HG02588 (cell line): ENCODE data around the gene SLC25A45.

Source experiments
- ATAC-seq: cut with Tn5 transposase; IDR thresholded peaks from one replicate; pipeline ENCODE4 v1.9.1; 2021; ENCODE audit warnings: mild to moderate bottlenecking, moderate library complexity; ENCODE audit not compliant: unreplicated experiment

Gene SLC25A45

GRCh38 chr11:65404638-65405339 lies 22.3 kb upstream of the SLC25A45 start:
- no peak for ATAC-seq

- no peak for ATAC-seq
These were observed 21.8 kb upstream of the SLC25A45 start for GRCh38 chr11:65404210-65404609.

- ATAC-seq, result no peak
These were observed 21.2 kb upstream of the SLC25A45 start for GRCh38 chr11:65403607-65404121.

DNA sequence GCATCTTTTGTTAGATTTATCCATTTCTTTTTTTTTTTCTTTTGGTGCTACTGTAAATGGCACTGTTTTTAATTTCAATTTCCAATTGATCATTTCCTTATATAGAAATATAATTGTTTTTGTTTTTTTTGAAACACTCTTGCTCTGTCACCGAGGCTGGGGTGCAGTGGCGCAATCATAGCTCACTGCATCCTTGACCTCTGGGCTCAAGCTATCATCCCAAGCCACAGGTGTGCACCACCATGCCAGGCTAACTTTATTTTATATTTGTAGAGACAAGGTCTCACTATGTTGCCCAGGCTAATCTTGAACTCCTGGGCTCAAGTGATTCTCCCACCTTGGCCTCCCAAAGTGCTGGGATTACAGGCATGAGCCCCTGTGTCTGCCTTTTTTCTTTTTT lies 20.3 kb upstream of the SLC25A45 start:
- no peak for ATAC-seq

DNA sequence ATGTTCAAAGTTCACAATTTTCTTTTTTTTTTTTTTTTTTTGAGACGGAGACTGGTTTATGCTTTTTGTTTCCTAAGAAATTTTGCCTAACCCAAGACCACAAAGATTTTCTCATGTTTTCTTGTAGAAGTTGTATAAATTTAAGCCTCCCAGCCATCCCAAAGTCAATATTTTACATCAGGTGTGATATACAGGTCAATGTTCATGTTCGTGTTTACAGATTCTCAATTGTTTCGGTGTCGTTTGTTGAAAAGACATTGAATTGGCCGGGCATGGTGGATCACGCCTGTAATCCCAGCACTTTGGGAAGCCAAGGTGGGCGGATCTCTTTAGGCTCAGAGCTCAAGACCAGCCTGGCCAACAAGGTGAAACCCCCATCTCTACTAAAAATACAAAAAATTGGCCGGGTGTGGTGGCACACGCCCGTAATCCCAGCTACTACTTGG lies 19.4 kb upstream of the SLC25A45 start:
- no peak for ATAC-seq

GRCh38 chr11:65401073-65401802 lies 18.8 kb upstream of the SLC25A45 start:
- ATAC-seq, result no peak

GRCh38 chr11:65400307-65401072 lies 18.0 kb upstream of the SLC25A45 start:
- ATAC-seq, result no peak

DNA sequence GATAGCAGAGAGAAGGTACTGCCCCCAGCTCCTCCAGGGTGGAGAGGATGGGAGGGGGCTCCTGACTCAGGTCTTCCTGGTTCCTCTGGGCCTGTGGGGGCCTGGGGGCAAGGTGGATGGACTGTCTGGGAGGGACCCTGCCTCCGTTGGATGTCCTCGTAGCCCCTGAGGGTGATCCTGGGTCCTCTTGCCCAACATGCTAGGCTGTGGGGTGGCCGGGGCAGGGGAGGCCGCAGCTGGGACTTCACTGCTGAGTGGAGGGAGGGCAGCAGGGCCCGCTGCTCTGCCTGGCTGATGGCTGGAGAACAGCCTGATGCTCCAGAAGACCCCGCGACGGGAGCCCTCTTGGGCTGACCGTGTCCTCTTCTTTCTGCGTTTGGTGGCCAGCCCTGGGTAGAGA lies 17.4 kb upstream of the SLC25A45 start:
- ATAC-seq, result no peak

- ATAC-seq, result no peak
These were observed 16.8 kb upstream of the SLC25A45 start for GRCh38 chr11:65399249-65399648.

DNA sequence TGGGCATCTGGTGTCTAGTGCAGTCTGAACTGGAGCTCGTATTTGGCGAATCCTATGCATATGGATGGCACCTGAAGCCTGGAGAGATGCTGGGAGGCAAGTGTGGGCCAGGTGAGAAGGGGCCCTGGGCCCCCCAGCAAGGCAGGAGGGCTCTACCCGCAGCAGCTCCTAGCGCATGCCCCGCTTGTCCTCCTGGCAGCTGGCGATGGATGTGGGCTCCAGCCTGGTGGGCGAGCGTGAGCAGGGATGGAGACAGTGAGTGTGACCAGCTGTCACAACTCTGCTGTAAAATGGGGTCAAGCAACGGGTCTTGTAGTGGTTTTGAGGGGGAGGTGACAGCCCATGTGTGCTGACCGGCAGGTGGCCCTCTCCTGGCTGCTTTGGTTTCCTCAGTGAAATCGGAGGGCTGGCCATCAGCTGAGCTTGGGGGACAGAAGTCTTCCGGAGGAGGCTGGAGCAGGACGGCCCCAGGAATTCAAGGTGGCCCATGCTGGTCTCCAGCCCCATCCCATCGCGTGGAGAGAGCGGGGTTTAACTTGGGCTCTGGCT lies 16.0 kb upstream of the SLC25A45 start:
- ATAC-seq, result no peak

DNA sequence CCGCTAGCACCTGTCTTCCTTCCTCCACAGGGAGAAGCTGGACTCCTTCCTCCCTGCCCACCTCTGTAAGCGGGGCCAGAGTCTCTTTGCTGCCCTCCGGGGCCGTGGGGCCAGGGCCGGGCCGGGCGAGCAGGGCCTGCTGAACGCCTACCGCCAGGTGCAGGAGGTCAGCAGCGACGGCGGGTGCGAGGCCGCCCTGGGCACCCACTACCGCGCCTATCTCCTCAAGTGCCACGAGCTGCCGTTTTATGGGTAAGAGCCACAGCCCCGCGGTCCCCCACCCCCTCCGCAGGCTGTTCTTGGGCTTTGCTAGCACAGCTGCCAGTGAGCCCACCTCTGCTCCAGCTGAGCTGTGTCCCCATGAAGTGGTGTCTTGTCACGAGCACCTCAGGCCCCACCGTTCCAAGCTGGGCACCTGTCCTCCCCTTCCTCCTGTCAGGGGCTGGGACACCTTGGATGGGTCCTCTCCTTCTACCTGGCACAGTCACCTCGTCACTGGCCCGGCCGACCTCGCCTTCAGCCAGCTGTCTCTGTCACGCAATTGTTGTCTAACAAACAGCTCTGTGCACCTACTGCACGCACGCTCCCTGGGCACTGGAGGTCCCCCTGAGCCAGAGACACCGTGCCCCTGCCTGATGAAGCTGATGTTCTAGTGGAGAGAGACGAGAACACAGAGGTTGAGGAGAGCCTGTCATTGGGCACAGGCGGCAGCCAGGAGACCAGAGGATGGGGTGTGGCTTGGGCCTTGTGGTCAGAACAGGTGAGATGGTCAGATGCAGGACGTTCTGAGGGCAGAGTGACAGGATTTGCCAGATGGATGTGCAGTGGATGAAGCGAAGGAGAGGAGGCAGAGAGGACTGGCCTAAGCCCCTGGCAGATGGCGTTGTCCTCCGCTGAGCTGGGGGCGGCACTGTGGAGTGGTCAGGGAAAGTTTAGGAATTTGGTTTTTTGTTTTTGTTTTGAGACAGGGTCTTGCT lies 14.6 kb upstream of the SLC25A45 start:
- no peak for ATAC-seq

DNA sequence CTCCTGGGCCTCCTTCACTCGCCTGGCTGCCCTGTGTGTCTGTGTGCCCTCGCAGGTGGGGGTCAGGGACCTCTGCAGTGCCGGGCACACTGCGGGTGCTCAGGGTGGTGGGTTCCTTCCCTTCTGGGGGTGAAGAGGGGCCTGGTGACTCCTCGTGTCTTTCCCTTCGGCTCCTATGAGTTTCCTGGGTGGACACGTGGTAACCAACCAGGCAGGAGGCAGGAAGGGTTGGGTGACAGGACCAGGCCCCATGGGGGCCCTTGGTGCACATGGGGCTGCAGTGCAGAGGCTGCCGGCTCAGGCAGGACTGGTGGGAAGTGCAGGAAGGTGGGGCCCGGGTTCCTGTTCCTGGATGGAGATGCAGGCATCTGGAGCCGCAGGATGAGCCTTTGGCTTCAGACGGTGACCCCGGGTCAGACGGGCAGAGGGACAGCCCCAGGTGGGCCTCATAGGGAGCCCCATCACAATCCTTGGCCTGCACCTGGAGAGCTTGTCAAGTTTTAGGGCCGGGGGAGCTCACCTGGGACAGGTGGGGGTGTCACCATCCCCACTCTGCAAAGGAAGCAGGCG lies 13.6 kb upstream of the SLC25A45 start:
- no peak for ATAC-seq

DNA sequence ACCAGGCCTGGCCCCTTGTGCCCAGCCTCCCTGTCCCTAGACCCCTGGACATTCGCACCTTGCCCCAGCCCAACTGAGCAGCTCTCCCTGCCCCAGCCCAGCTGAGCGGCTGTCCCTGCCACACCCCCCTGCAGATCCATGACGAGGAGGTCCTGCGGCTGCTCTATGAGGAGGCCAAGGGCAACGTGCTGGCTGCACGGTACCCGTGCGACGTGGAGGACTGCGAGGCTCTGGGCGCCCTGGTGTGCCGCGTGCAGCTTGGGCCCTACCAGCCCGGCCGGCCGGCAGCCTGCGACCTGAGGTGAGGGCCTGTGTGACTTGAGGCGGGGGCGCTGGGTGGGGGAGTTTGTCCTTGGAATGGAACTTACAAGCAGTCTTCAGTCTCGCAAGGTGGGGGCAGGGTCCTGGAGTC lies 11.7 kb upstream of the SLC25A45 start:
- no peak for ATAC-seq

- ATAC-seq, result no peak
These were observed 11.2 kb upstream of the SLC25A45 start for GRCh38 chr11:65393513-65394079.

GRCh38 chr11:65392899-65393298 lies 10.5 kb upstream of the SLC25A45 start:
- no peak for ATAC-seq

GRCh38 chr11:65392186-65392829 lies 9.9 kb upstream of the SLC25A45 start:
- ATAC-seq, result no peak

- no peak for ATAC-seq
These were observed 8.6 kb upstream of the SLC25A45 start for GRCh38 chr11:65390996-65391395.

DNA sequence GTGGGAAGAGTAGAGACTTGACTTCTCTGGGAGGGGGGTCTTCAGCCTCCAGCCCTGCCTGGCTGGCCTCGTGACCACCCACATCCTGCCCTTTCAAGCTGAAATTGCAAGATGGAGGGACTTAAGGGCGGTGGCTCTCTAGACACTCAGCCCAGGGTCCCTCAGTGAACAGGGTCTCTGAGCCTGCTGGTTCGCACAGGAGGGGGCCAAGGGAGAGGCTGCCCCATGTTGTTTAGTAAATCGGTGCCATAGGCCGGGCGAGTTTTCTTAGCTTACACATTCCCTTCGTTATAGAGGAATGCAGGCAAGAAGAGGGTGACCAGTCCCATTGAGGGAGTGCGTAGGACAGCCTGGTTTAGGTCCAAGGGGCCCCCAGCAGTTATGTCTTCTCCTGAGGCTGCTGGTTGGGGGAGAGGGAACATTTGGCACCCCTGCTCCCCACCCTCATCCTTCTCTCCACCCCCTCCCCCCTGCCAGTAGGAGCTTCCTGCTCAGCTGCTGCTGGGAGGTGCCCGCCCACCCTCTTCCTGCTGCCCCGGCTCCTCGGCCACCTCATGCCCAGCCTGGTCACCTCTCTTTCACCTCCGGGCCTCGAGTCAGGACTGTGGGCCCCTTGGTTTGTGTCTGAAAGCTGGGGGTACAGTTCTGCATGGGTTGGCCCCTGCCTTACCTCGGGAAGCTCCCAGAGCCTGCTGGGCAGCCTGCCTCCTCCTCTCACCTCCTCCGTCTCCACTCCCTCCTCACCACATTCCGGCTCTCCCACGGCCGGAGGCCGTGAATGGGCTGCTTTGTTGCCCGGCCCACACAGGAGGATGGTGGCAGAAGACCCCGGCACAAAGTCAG lies 7.9 kb upstream of the SLC25A45 start:
- ATAC-seq, result no peak
